WTC11 (cell line): Measurements from ENCODE around the gene SLC41A3. TPM values are rescaled to one million over a fixed set of nuclear protein-coding genes. Genes with fewer than 3 reads are reported as not detected.

Experiments
- ATAC-seq: fragments of 200-7000 bp; cut with Tn5 transposase; 2 replicates; pipeline ENCODE4 v1.10.0; 2021; ENCODE audit warnings: mild to moderate bottlenecking, moderate library complexity
- CTCF ChIA-PET: fragments of 300-600 bp; sonication (Branson Sonifier 250); formaldehyde crosslinking; loops from one replicate; lab custom pipeline; 2021; ENCODE audit warnings: antibody characterized with exemption; lab: Charles Lee
- POLR2A ChIA-PET: fragments of 350-600 bp; sonication (Branson Sonifier 250); formaldehyde crosslinking; loops from one replicate; lab custom pipeline; 2021; ENCODE audit warnings: antibody characterized with exemption; lab: Charles Lee
- DNase-seq: peaks from one replicate; pipeline ENCODE4 v3.0.0; 2021; ENCODE audit warnings: low spot score
- H3K27ac Mint-ChIP-seq: 2 replicates; pipeline ENCODE4 v1.8.0; 2021; ENCODE audit warnings: mixed read lengths
- H3K27me3 Mint-ChIP-seq: 2 replicates; pipeline ENCODE4 v1.8.0; 2021; ENCODE audit warnings: low read depth, mild to moderate bottlenecking, moderate library complexity, mixed read lengths
- H3K36me3 Mint-ChIP-seq: 2 replicates; pipeline ENCODE4 v1.8.0; 2021; ENCODE audit warnings: mixed read lengths
- H3K4me1 Mint-ChIP-seq: 2 replicates; pipeline ENCODE4 v1.8.0; 2022; ENCODE audit warnings: mixed read lengths
- H3K4me3 Mint-ChIP-seq: 2 replicates; pipeline ENCODE4 v1.8.0; 2021; ENCODE audit warnings: mild to moderate bottlenecking, moderate library complexity, mixed read lengths
- H3K9me3 Mint-ChIP-seq: 2 replicates; pipeline ENCODE4 v1.8.0; 2021; ENCODE audit warnings: mixed read lengths
- ATF2 ChIP-seq: sonication (generic); formaldehyde crosslinking; IDR thresholded peaks from 2 replicates; pipeline ENCODE4 v1.8.1; 2022; ENCODE audit warnings: low read depth, missing genetic modification reagents, borderline replicate concordance
- CBFB ChIP-seq: sonication (generic); formaldehyde crosslinking; IDR thresholded peaks from 2 replicates; pipeline ENCODE4 v1.8.1; 2022; ENCODE audit warnings: mild to moderate bottlenecking, low read depth, missing genetic modification reagents
- CTCF ChIP-seq: fragments of 200-600 bp; IDR thresholded peaks from 2 replicates; pipeline ENCODE4 v1.8.0; 2022; ENCODE audit warnings: antibody characterized with exemption
- ESRRA ChIP-seq: sonication (generic); formaldehyde crosslinking; IDR thresholded peaks from 2 replicates; pipeline ENCODE4 v1.8.1; 2022; ENCODE audit warnings: mild to moderate bottlenecking, missing genetic modification reagents, borderline replicate concordance
- ETV6 ChIP-seq: sonication (generic); formaldehyde crosslinking; IDR thresholded peaks from 2 replicates; pipeline ENCODE4 v1.8.1; 2022; ENCODE audit warnings: mild to moderate bottlenecking, missing genetic modification reagents
- FOXJ3 ChIP-seq: sonication (generic); formaldehyde crosslinking; IDR thresholded peaks from 2 replicates; pipeline ENCODE4 v1.9.0; 2021; ENCODE audit warnings: missing genetic modification reagents, mild to moderate bottlenecking, borderline replicate concordance
- FOXK1 ChIP-seq: sonication (generic); formaldehyde crosslinking; IDR thresholded peaks from 2 replicates; pipeline ENCODE4 v1.8.0; 2022; ENCODE audit warnings: mild to moderate bottlenecking, moderate library complexity, missing genetic modification reagents
- FOXP4 ChIP-seq: sonication (generic); formaldehyde crosslinking; IDR thresholded peaks from 2 replicates; pipeline ENCODE4 v1.8.0; 2022; ENCODE audit warnings: mild to moderate bottlenecking, missing genetic modification reagents
- GRHL2 ChIP-seq: fragments of 250-450 bp; sonication (Bioruptor Pico); IDR thresholded peaks from 2 replicates; pipeline ENCODE4 v1.8.0; 2022; ENCODE audit warnings: mild to moderate bottlenecking, moderate library complexity; ENCODE audit not compliant: insufficient replicate concordance, severe bottlenecking
- GTF2I ChIP-seq: fragments of 250-450 bp; sonication (Bioruptor Pico); conservative IDR thresholded peaks from 2 replicates; pipeline ENCODE4 v1.4.0; 2021; ENCODE audit warnings: mild to moderate bottlenecking
- IRF2 ChIP-seq: sonication (generic); formaldehyde crosslinking; IDR thresholded peaks from 2 replicates; pipeline ENCODE4 v1.8.0; 2022; ENCODE audit warnings: low read depth, missing genetic modification reagents, borderline replicate concordance
- JAZF1 ChIP-seq: fragments of 250-450 bp; sonication (Bioruptor Pico); IDR thresholded peaks from 2 replicates; pipeline ENCODE4 v1.9.0; 2021; ENCODE audit warnings: moderate library complexity, mild to moderate bottlenecking, inconsistent platforms
- KAT7 ChIP-seq: sonication (generic); formaldehyde crosslinking; IDR thresholded peaks from 2 replicates; pipeline ENCODE4 v1.8.1; 2023; ENCODE audit warnings: missing genetic modification reagents, mild to moderate bottlenecking, borderline replicate concordance
- MAX ChIP-seq: sonication (generic); formaldehyde crosslinking; IDR thresholded peaks from 2 replicates; pipeline ENCODE4 v1.8.0; 2022; ENCODE audit warnings: mild to moderate bottlenecking, missing genetic modification reagents
- NFYB ChIP-seq: sonication (generic); formaldehyde crosslinking; conservative IDR thresholded peaks from 2 replicates; pipeline ENCODE4 v1.8.0; 2022; ENCODE audit warnings: low read depth, missing genetic modification reagents
- NR2C2 ChIP-seq: sonication (generic); formaldehyde crosslinking; IDR thresholded peaks from 2 replicates; pipeline ENCODE4 v1.8.0; 2022; ENCODE audit warnings: mild to moderate bottlenecking, missing genetic modification reagents
- OVOL2 ChIP-seq: fragments of 250-450 bp; sonication (Bioruptor Pico); IDR thresholded peaks from 2 replicates; pipeline ENCODE4 v1.9.0; 2021; ENCODE audit warnings: mild to moderate bottlenecking, borderline replicate concordance
- SOX15 ChIP-seq: fragments of 250-450 bp; sonication (Bioruptor Pico); IDR thresholded peaks from 2 replicates; pipeline ENCODE4 v1.9.0; 2021; ENCODE audit warnings: mild to moderate bottlenecking
- SP1 ChIP-seq: sonication (generic); formaldehyde crosslinking; conservative IDR thresholded peaks from 2 replicates; pipeline ENCODE4 v1.8.1; 2022; ENCODE audit warnings: missing genetic modification reagents
- TEAD1 ChIP-seq: sonication (generic); formaldehyde crosslinking; IDR thresholded peaks from 2 replicates; pipeline ENCODE4 v1.8.0; 2022; ENCODE audit warnings: mild to moderate bottlenecking, missing genetic modification reagents
- USF1 ChIP-seq: sonication (generic); formaldehyde crosslinking; IDR thresholded peaks from 2 replicates; pipeline ENCODE4 v1.8.0; 2022; ENCODE audit warnings: mild to moderate bottlenecking, missing genetic modification reagents
- USF2 ChIP-seq: sonication (generic); formaldehyde crosslinking; IDR thresholded peaks from 2 replicates; pipeline ENCODE4 v1.8.1; 2023; ENCODE audit warnings: mild to moderate bottlenecking, missing genetic modification reagents, moderate library complexity
- ZNF121 ChIP-seq: sonication (generic); formaldehyde crosslinking; IDR thresholded peaks from 2 replicates; pipeline ENCODE4 v1.8.0; 2023; ENCODE audit warnings: missing genetic modification reagents
- ZNF232 ChIP-seq: sonication (generic); formaldehyde crosslinking; IDR thresholded peaks from 2 replicates; pipeline ENCODE4 v1.8.0; 2022; ENCODE audit warnings: mild to moderate bottlenecking, missing genetic modification reagents
- ZNF263 ChIP-seq: sonication (generic); formaldehyde crosslinking; IDR thresholded peaks from 2 replicates; pipeline ENCODE4 v1.8.1; 2022; ENCODE audit warnings: low read depth, mild to moderate bottlenecking, moderate library complexity, missing genetic modification reagents
- ZNF671 ChIP-seq: fragments of 250-450 bp; sonication (Bioruptor Pico); IDR thresholded peaks from 2 replicates; pipeline ENCODE4 v1.8.0; 2021; ENCODE audit warnings: mild to moderate bottlenecking
- total RNA-seq: library from RNA; stranded (reverse); gene quantifications from 3 replicates; pipeline ENCODE4 v1.2.3, GENCODE V29; 2021

Gene SLC41A3
- total RNA-seq, 1 experiment from 2014 or later: 28.4 TPM

GRCh38 chr3:126114443-126115386 is 30.8 kb upstream of the SLC41A3 start:
- no peak overlapping the region for H3K4me3 Mint-ChIP-seq
- no peak for TF ChIP-seq ETV6
- TF ChIP-seq CBFB (CRISPR knock-in tag): no peak
- TF ChIP-seq IRF2: no peak
- no peak for TF ChIP-seq FOXJ3
- TF ChIP-seq KAT7: no peak
- no peak for TF ChIP-seq ZNF263
- no peak for TF ChIP-seq OVOL2
- TF ChIP-seq FOXP4: no peak
- TF ChIP-seq FOXK1: no peak
- TF ChIP-seq SP1 (CRISPR knock-in tag): no peak
- no peak for TF ChIP-seq ZNF121 (CRISPR knock-in tag)
- no peak for TF ChIP-seq ATF2 (CRISPR knock-in tag)
- no peak for TF ChIP-seq GRHL2 (CRISPR knock-in tag)
- TF ChIP-seq JAZF1 (CRISPR knock-in tag): no peak
- no peak for TF ChIP-seq ZNF671 (CRISPR knock-in tag)
- no peak for TF ChIP-seq NR2C2
- no peak overlapping the region for H3K27ac Mint-ChIP-seq
- no peak for DNase-seq
- CTCF ChIA-PET: interaction anchor here (1.0 to 2.1 kb wide), 4 partner anchors 10 to 186 kb away, joined by 3 to 10 read pairs (median 4); no protein-coding TSS in a partner anchor
- H3K27me3 Mint-ChIP-seq: no peaks in the 10 kb centered on the region; the same call in 1 of the 2 replicates
- no peaks in the 10 kb centered on the region for H3K36me3 Mint-ChIP-seq
- ATAC-seq: no peak
- no peaks in the 10 kb centered on the region for H3K4me1 Mint-ChIP-seq
- POLR2A ChIA-PET: no interaction called here
- H3K9me3 Mint-ChIP-seq: peaks cover 10% of the 10 kb centered on the region

- Mint-ChIP-seq H3K9me3 (peaks cover 2% of the 10 kb centered on the region), H3K4me1 (no peaks in the 10 kb centered on the region), H3K4me3 (no peak overlapping the region), H3K36me3 (no peaks in the 10 kb centered on the region), H3K27ac (no peak overlapping the region), H3K27me3 (no peaks in the 10 kb centered on the region)
- CTCF ChIA-PET: interaction anchor here (1.0 to 2.1 kb wide), 4 partner anchors 10 to 185 kb away, joined by 3 to 10 read pairs (median 6); no protein-coding TSS in a partner anchor
- peak; percentile 93 for ATAC-seq
- peak; percentile 47 for DNase-seq
- POLR2A ChIA-PET: no interaction called here
- TF ChIP-seq CBFB (CRISPR knock-in tag): no peak
- no peak for TF ChIP-seq GTF2I (CRISPR knock-in tag)
- TF ChIP-seq FOXP4: no peak
- peak; percentile 50 for TF ChIP-seq CTCF
- 0 out of 2 replicates have a peak, but pooled peaks have one; percentile 20 for TF ChIP-seq ZNF232 (CRISPR knock-in tag)
- no peak for TF ChIP-seq TEAD1 (CRISPR knock-in tag)
- no peak for TF ChIP-seq USF1 (CRISPR knock-in tag)
- no peak for TF ChIP-seq NR2C2
- TF ChIP-seq MAX (CRISPR knock-in tag): no peak
- no peak for TF ChIP-seq SOX15
- TF ChIP-seq NFYB (CRISPR knock-in tag): no peak
- TF ChIP-seq ESRRA (CRISPR knock-in tag): no peak
- no peak for TF ChIP-seq USF2 (CRISPR knock-in tag)
Observed at GRCh38 chr3:126113733-126114442, 30.0 kb upstream of the SLC41A3 start.
